Measurements from ENCODE around the gene CYP24A1.
"Not testable (repeated sequence)": the region's sequence is repeated elsewhere in the genome, so short reads cannot be mapped to it uniquely, and the experiment has no call there.

Gene CYP24A1

GRCh38 chr20:54132612-54133433 is 41.0 kb downstream of the CYP24A1 start:
- no peak for DNase-seq

GRCh38 chr20:54131675-54132611 is 41.8 kb downstream of the CYP24A1 start:
- DNase-seq = no peak

DNA sequence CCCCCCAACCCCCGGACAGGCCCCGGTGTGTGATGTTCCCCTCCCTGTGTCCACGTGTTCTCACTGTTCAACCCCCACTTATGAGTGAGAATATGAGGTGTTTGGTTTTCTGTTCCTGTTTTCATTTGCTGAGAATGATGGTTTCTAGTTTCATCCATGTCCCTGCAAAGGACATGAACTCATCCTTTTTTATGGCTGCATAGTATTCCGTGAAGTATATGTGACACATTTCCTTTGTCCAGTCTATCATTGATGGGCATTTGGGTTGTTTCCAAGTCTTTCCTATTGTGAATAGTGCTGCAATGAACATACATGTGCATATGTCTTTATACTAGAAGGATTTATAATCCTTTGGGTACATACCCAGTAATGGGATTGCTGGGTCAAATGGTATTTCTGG is 42.7 kb downstream of the CYP24A1 start:
- not testable (repeated sequence) for DNase-seq

- no peak for DNase-seq
These were observed 44.4 kb downstream of the CYP24A1 start for GRCh38 chr20:54129350-54129749.

DNA sequence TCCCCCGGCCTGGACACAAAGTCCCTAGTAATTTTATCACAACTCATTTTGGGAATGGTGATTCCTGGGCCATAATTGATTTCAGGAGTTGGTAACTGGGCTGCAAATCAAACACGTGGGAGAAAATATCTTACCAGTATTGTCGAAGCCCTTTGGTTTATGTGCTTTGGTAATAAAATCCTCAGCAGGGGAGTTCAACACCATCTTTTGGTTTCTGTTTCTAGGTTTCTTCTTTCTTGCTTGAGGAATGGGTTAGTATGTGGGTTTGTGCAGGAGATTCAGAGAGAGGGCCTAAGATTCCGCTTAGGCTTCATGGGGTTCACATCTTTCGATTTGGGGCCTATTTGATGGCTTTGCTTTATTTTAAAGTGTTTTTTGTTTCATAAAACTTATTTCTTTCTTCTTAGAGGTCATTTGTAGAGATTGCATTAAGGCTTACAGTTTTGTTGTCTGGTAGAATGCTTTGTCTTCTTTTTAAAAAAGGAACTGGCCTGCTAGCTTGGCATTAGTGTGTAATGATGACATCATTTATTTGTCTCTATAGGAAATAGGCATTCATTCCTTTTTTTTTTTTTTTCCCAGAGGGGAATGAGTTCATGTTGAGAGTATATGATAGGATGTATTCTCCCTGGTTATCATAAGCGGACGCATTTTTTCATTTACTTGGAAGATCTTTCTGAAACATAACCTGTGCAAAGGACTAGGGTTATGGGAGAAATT is 45.8 kb downstream of the CYP24A1 start:
- no peak for DNase-seq

DNA sequence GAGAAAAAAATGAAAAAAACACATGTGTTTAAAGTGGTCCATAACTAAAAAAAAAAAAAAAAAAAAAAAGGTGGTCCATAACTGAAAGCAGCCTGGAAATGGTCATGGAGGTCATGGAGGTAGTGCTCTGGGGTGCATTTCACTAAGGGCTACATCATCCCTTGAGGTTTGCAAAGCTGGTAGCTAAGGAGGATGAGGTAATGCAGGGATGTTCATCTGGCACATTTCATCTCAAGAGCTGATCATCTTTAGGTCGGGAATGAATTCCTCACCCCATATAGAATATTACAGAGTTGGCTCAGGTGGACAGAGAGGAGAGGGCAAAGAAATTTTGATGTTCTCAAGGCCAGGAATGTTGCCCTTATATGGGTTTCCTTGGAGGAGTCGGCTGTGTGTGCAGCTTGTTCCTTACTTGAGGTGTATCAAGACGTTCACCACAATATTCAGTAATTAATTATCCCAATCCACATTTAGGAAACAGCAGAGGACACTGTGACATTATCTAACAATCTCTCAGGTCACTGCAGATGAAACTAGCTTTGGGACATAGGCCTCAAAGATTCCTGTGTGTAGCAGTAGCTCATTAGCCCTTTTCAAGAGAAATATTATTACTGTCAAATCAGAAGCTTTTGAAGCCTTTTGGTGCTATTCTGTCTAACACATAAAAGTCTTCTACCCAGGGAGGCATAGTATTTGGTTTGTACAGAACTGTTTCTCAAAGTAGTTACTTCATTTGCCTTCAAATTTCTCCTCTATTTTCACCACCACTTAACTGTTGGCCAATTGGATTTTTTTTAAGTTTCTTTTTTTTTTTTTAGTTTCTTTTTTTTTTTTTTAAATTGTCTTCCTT is 46.8 kb downstream of the CYP24A1 start:
- no peak for DNase-seq

- not testable (repeated sequence) for DNase-seq
These were observed 47.5 kb downstream of the CYP24A1 start for GRCh38 chr20:54126328-54126727.

- no peak for DNase-seq
These were observed 50.1 kb downstream of the CYP24A1 start for GRCh38 chr20:54123587-54124180.

DNA sequence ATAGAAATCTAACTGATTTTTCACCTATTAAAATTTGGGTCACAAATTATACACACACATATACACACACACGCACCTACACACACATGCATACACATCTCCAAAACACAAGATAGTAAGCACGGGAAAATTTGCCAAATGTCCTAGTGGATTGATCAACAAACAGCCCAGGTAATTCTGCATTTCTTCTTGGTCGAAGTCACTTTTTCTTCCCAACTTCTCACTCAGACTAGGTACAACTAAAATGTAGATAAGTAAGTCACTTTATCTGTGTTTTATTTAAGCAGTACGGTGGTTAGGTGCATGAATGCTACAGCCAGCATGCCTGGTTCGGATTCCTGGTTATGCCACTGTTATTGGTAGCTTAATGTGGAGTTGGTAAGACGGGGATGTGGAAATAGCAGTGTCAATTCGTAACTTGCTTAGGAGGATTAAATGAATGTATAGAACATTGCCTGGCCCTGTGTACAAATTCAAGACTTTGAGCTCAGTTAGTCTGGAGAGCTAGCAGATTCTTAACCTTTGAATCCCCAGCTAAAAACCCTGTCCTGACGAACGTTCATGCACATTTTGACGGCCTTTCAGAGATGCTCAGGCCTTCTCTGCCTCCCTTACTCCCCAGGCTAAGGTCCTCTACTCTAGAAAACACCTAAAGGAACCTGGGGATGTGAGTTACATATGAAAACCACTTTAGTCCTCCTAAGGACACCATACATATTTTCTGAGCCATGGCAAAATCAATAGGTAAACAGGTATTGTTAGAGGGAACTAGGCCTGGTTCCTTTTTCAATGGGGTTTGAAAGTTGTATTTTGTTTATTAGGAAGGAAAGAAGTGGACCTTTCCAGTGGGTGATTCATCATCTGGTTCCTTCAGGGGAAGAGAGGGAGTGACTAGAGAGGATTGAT is 50.9 kb downstream of the CYP24A1 start:
- no peak for DNase-seq

DNA sequence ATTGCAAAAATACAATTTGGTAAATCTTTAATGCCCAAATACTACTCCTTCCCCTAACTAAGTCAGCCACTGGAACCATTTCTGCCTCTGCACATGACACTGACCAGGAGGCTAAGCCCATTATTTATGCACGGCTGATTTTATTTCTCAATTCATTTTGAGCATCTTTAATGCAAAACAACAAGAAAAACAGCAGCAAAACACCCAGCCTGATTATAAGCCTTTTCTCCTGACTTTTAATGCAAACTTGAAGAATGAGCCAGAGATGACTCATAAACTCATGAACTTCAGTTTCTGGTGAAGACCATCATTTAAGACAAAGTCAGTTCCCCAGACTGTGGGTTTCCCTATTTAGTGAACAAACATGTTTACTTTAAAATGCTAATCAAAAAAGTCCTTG is 51.6 kb downstream of the CYP24A1 start:
- no peak for DNase-seq

DNA sequence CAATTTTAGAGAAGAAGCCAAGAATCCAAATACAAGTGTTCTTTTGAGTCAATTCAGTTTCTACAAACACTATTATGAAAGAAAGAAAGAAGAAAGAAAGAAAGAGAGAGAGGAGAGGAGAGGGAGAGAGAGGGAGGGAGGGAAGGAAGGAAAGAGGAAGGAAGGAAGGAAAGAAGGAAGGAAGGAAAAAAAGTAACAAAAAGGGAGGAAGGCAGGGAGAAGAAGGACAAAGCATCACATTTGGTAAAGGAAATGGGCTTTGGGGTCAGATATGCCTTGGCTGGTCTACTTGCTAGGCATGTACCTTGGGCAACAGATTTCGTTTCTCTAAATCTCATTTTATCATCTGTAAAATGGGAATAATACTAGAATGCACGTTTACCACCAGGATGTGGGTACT is 54.0 kb downstream of the CYP24A1 start:
- no peak for DNase-seq

- DNase-seq = no peak
These were observed 55.4 kb downstream of the CYP24A1 start for GRCh38 chr20:54118220-54119001.

GRCh38 chr20:54116550-54117235 is 57.1 kb downstream of the CYP24A1 start:
- DNase-seq = no peak

DNA sequence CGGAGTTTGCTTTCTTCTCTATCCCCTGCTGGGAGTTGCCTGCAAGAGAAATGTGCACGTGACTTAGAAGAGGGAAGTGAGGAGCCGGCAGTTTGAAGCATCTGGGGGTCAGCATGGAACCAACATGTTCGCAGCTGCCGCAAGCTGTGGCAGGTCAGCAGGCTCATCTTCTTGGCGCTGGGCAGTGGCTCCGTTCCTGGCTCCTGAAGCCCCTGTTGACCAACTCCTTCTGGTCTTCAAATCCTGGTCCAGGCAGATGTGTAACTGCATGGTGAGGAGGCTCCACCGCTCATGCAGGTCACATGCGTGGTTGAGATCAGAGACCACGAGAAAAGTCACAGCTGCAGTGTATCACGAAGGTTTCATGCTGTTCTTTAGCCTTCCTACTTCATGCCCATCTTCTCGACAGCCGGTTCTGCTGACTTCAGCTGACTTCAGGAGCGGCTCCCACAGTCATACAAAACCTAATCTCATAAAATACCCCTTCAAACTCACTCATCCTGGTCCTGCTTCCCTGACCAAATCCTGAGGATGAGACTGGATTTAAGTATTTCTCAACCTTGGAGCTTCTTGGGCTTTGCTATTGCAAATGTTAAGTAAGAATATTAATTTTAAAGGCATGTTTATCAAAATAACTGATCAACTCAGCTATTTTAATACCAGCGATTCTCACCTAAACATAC is 58.5 kb downstream of the CYP24A1 start:
- no peak for DNase-seq

- no peak for DNase-seq
These were observed 59.7 kb downstream of the CYP24A1 start for GRCh38 chr20:54114109-54114508.

DNA sequence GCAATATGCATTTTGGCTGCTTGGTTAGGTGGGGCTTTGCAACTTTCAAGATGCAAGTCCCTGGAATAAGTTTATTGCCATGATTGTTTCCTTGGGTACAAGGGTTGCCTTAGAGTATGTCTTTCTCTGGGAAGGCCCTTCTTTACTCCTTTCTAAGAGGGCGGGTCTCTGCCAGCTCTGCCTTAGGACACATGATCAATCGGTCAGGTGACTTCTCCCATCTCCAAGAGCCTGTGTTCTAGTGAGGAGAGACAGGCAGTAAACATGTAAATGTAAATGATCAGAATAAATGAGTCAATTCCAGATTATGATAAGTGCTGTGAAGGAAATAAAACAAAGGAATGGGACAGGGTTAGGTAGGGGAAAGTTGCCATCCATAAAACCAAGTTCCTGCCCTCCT is 60.2 kb downstream of the CYP24A1 start:
- DNase-seq = no peak

DNA sequence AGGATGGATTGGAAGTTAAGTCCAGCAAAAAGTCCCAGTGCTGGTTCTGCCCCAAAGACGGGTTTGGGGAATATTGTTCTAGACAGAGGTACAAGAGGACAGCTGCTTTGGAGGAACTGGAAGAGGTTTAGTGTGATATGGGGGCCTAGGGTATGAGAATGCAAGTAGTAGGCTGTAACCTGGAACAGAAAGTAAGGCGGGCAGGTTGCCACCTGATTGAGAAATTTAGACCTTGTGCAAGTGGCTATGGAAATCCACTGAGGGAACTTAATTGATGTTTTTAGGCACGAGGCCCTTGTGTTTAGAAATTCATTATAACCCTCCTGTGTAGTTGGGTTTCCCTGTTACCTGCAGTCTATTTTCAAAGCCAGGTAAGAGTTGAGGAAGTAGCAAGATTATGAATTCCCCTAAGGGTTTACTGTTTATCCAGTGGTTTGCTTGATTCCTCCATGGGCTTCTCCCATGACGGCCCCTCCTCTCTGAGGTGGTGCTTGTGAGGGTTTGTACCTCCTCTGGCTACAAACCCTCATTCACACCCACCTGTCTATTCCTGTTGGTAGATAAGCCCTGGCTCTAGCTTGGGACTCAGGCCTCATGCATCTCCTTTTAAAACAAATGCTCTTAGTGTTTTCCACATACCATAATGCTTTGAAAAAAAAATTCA is 61.4 kb downstream of the CYP24A1 start:
- no peak for DNase-seq

DNA sequence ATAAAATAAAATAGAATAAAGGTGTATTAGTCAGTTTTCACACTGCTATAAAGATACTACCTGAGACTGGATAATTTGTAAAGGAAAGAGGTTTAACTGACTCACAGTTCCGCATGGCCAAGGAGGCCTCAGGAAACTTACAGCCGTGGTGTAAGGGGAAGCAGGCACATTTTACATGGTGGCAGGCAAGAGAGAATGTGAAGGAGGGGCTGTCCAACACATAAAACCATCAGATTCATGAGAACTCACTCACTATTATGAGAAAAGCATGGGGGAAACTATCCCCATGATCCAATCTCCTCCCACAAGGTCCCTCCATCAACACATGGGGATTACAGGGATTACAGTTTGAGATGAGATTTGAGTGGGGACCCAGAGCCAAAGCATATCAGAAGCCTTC is 62.3 kb downstream of the CYP24A1 start:
- no peak for DNase-seq
